ENCODE data around the gene LMOD1.
"Not testable (repeated sequence)": the region's sequence is repeated elsewhere in the genome, so short reads cannot be mapped to it uniquely, and the experiment has no call there.

LMOD1 gene

GRCh38 chr1:201877877-201878401, 68.4 kb downstream of the LMOD1 start:
- DNase-seq (ENCODE audit: low read depth in 3 of 3, low spot score in 1 of 3), result no peak

- DNase-seq (ENCODE audit: low read depth in 3 of 3, low spot score in 1 of 3), result no peak
These were observed 70.1 kb downstream of the LMOD1 start for GRCh38 chr1:201876148-201876818.

GRCh38 chr1:201874672-201875071, 71.7 kb downstream of the LMOD1 start:
- no peak for DNase-seq (ENCODE audit: low read depth in 3 of 3, low spot score in 1 of 3)

- DNase-seq (ENCODE audit: low read depth in 3 of 3, low spot score in 1 of 3), result no peak
These were observed 76.0 kb downstream of the LMOD1 start for GRCh38 chr1:201870397-201870796.

GRCh38 chr1:201861448-201861847, 84.9 kb downstream of the LMOD1 start:
- no peak for DNase-seq (ENCODE audit: low read depth in 3 of 3, low spot score in 1 of 3)

GRCh38 chr1:201859424-201859823, 86.9 kb downstream of the LMOD1 start:
- no peak for DNase-seq (ENCODE audit: low read depth in 3 of 3, low spot score in 1 of 3)

GRCh38 chr1:201856722-201857121, 89.6 kb downstream of the LMOD1 start:
- DNase-seq (ENCODE audit: low read depth in 3 of 3, low spot score in 1 of 3), result not testable (repeated sequence)

- no peak for DNase-seq (ENCODE audit: low read depth in 3 of 3, low spot score in 1 of 3)
These were observed 94.4 kb downstream of the LMOD1 start for GRCh38 chr1:201851949-201852348.

- DNase-seq (ENCODE audit: low read depth in 3 of 3, low spot score in 1 of 3), result no peak
These were observed 96.3 kb downstream of the LMOD1 start for GRCh38 chr1:201850053-201850397.

- DNase-seq (ENCODE audit: low read depth in 3 of 3, low spot score in 1 of 3), result no peak
These were observed 96.8 kb downstream of the LMOD1 start for GRCh38 chr1:201849372-201850052.

- no peak for DNase-seq (ENCODE audit: low read depth in 3 of 3, low spot score in 1 of 3)
These were observed 98.1 kb downstream of the LMOD1 start for GRCh38 chr1:201848230-201848629.

GRCh38 chr1:201847150-201847549, 99.2 kb downstream of the LMOD1 start:
- DNase-seq (ENCODE audit: low read depth in 3 of 3, low spot score in 1 of 3), result no peak
